Psoas muscle (tissue), 8 donors: ENCODE data around the gene HOXC11. TPM values are rescaled to one million over a fixed set of nuclear protein-coding genes. Genes with fewer than 3 reads are reported as not detected.

ENCODE experiments used
- ATAC-seq, 4 donors: fragments of 200-7000 bp; cut with Tn5 transposase; one replicate each; pipeline ENCODE4 v1.9.1; 2020; ENCODE audit warnings: moderate library complexity in 3 of 4, mild to moderate bottlenecking in 2 of 4
- DNase-seq, 2 donors: peaks; one replicate each; pipeline ENCODE4 v3.0.0-alpha.2; 2020
- H3K27ac ChIP-seq: fragments of 200-600 bp; one replicate; pipeline ENCODE4 v1.8.0; 2022
- H3K27me3 ChIP-seq, 3 donors: fragments of 200-600 bp in 1 of 3; one replicate each; pipeline versions ENCODE4 v1.6.1 to v1.8.0; 2013 to 2022; ENCODE audit warnings: low read length in 2 of 3, mild to moderate bottlenecking in 2 of 3, moderate library complexity in 1 of 3; ENCODE audit not compliant: insufficient read depth in 3 of 3
- H3K36me3 ChIP-seq, 2 donors: fragments of 200-600 bp in 1 of 2; one replicate each; pipeline versions ENCODE4 v1.6.1 to v1.8.0; 2013 to 2022; ENCODE audit warnings: low read depth in 1 of 2, mild to moderate bottlenecking in 1 of 2, moderate library complexity in 1 of 2; ENCODE audit not compliant: insufficient read depth in 1 of 2
- H3K4me1 ChIP-seq: fragments of 200-600 bp; one replicate; pipeline ENCODE4 v1.8.0; 2022
- H3K4me3 ChIP-seq: fragments of 200-600 bp; one replicate; pipeline ENCODE4 v1.8.0; 2022; ENCODE audit warnings: mild to moderate bottlenecking
- H3K9me3 ChIP-seq: fragments of 200-600 bp; one replicate; pipeline ENCODE4 v1.8.0; 2022
- WGBS, 3 donors: extraction: QIAGEN DNeasy Blood & Tissue Kit; methylation state at CpG; one replicate each; pipeline versions ENCODE4 v1.1.6 to v1.1.7; 2013; 5-methylcytosine and 5-hydroxymethylcytosine counted together
- intact Hi-C, 2 donors: fragments of 100-400 bp; cut with DNase I; formaldehyde crosslinking; loops; one replicate each; pipeline versions ENCODE4 v1.11.0 to v1.14.2; 2022
- polyA plus RNA-seq, 3 donors: library from polyadenylated mRNA; stranded (reverse); fragments of 200-250 nt; gene quantifications; one replicate each; pipeline ENCODE4 v1.2.3, GENCODE V29; 2013
- total RNA-seq, 4 donors: library from RNA; stranded (reverse); fragmentation: NEBNext Ultra II Directional in 2 of 4; extraction: Animal tissue kit (Norgen Biotek cat#: 25700) in 2 of 4; gene quantifications; one replicate each; pipeline versions ENCODE4 v1.2.1 to v1.2.4, GENCODE V29; 2021 to 2023
- TF ChIP-seq, protein P1 (sequence below): fragments of 200-600 bp; IDR thresholded peaks from one replicate; pipeline ENCODE4 v1.8.0; 2022; ENCODE audit warnings: antibody characterized with exemption
- donor health status: healthy with polysubstance abuse.
- donor health status: DM: no; HTN: no; CAD: no; lungs with moderate emphysema.
- donor health status: Bipolar disorder and iron deficiency.
- donor health status: healthy.
- donor health status: DM: yes; HTN: yes; CAD: no.
- donor health status: DM: no; HTN: no; CAD: no.
- donor health status: DM: no; HTN: no; CAD: no.
- donor health status: DM: yes; HTN: yes; CAD: no.

HOXC11 gene
- total and polyA plus RNA-seq, 7 donors = 0.34 to 2.2 (median 0.82) TPM; not detected in 2

- no peaks in the 10 kb centered on the region for H3K9me3 ChIP-seq
- 1 to 2% (median 1%) methylated on average over 46 to 60 of the region's 60 CpGs for WGBS, 3 donors
- DNase-seq (no peak), ATAC-seq (peak; percentile 47 to 52 (median 48))
- TF ChIP-seq, protein P1, sequence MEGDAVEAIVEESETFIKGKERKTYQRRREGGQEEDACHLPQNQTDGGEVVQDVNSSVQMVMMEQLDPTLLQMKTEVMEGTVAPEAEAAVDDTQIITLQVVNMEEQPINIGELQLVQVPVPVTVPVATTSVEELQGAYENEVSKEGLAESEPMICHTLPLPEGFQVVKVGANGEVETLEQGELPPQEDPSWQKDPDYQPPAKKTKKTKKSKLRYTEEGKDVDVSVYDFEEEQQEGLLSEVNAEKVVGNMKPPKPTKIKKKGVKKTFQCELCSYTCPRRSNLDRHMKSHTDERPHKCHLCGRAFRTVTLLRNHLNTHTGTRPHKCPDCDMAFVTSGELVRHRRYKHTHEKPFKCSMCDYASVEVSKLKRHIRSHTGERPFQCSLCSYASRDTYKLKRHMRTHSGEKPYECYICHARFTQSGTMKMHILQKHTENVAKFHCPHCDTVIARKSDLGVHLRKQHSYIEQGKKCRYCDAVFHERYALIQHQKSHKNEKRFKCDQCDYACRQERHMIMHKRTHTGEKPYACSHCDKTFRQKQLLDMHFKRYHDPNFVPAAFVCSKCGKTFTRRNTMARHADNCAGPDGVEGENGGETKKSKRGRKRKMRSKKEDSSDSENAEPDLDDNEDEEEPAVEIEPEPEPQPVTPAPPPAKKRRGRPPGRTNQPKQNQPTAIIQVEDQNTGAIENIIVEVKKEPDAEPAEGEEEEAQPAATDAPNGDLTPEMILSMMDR = no peak
- H3K27ac ChIP-seq = peak overlapping the region; percentile 95
- intact Hi-C loops = no loop called here
- peaks cover 0 to 3% (median 0%) of the 10 kb centered on the region in 3 donors for H3K27me3 ChIP-seq
- no peaks in the 10 kb centered on the region for H3K36me3 ChIP-seq
- peaks cover 31% of the 10 kb centered on the region for H3K4me1 ChIP-seq
- H3K4me3 ChIP-seq = peak overlapping the region; percentile 78
Measured at GRCh38 chr12:53994264-53995001, 21.5 kb downstream of the HOXC11 start.

GRCh38 chr12:53995002-53995377 is 22.1 kb downstream of the HOXC11 start:
- peak overlapping the region; percentile 78 for H3K4me3 ChIP-seq
- H3K9me3 ChIP-seq = no peaks in the 10 kb centered on the region
- H3K4me1 ChIP-seq = peaks cover 30% of the 10 kb centered on the region
- ATAC-seq (peak in 1 of 4 donors; percentile 3), DNase-seq (no peak)
- H3K27me3 ChIP-seq = peaks cover 0 to 3% (median 0%) of the 10 kb centered on the region in 3 donors
- WGBS, 3 donors = 1 to 2% (median 2%) methylated on average over 17 of the region's 17 CpGs
- TF ChIP-seq, protein P1 = no peak
- H3K27ac ChIP-seq = peak overlapping the region; percentile 95
- H3K36me3 ChIP-seq = no peaks in the 10 kb centered on the region
- intact Hi-C loops = no loop called here

DNA sequence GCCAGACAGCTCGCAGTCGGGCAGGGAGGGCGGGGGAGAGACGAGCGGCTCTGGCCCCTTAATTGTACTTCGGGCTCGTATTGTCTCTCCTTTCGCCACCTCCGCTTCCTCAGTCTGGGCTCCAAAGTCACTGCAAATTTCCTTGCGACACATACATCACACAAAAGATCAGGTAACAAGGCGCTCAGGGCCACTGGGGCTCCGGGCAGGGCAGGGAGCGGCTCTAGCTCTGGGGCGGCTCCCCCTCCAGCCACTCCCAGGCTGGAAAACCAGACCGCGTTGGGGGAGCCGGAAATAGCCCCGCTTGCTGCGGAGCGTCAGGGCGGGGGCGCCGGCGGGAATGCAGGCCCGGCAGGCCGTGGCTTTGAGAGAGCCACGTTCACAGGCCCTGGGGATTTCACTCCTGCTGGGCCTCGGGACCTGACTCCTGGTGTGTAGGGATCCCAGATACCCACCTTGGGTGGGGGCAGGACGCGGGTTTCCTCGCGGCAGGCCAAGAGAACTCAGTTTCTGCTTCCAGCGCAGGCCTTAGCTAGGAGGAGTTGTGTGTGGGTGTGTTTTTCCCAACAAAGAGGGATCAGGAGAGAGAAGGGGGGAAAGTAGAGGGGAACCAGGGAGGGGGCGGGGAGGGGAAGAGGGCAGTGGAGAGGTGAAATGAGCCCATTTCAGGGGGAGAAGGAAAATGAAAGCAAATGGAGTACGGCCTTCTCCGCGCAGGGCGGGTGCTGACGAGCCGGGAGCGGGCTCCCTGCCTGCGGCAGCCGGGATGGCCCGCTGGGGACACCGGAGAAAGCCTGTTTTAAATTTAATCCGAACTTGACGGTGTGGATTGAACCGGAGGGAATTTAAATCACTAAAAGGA is 22.7 kb downstream of the HOXC11 start:
- peaks cover 0 to 3% (median 0%) of the 10 kb centered on the region in 3 donors for H3K27me3 ChIP-seq
- TF ChIP-seq, protein P1 = no peak
- intact Hi-C loops = loop anchor here in 1 of 2 donors (2.0 kb wide), 1 partner anchor 13 kb away; no protein-coding TSS in a partner anchor
- ATAC-seq (peak in 3 of 4 donors; percentile 56 to 73 (median 70)), DNase-seq (peak; percentile 57 to 94)
- WGBS, 3 donors = 1% methylated on average over 46 to 48 of the region's 48 CpGs
- peak overlapping the region; percentile 78 for H3K4me3 ChIP-seq
- H3K27ac ChIP-seq = peak overlapping the region; percentile 95
- peaks cover 24% of the 10 kb centered on the region for H3K4me1 ChIP-seq
- H3K36me3 ChIP-seq = no peaks in the 10 kb centered on the region
- H3K9me3 ChIP-seq = no peaks in the 10 kb centered on the region

- H3K27me3 ChIP-seq = no peaks in the 10 kb centered on the region
- peak in 2 of 4 donors; percentile 16 to 19 for ATAC-seq
Measured at GRCh38 chr12:53996240-53997203, 23.6 kb downstream of the HOXC11 start.

More at GRCh38 chr12:53996240-53997203, 23.6 kb downstream of the HOXC11 start:
- Histone ChIP-seq H3K4me3 (peak overlapping the region; percentile 78), H3K9me3 (no peaks in the 10 kb centered on the region), H3K4me1 (peaks cover 17% of the 10 kb centered on the region), H3K27ac (peak overlapping the region; percentile 95), H3K36me3 (no peaks in the 10 kb centered on the region)
- TF ChIP-seq, protein P1 = no peak
- no peak for DNase-seq
- 7 to 13% (median 10%) methylated on average over 29 of the region's 29 CpGs for WGBS, 3 donors
- intact Hi-C loops = loop anchor here in 1 of 2 donors (2.0 kb wide), 1 partner anchor 14 kb away; no protein-coding TSS in a partner anchor
